ENCODE results near the gene MAST3.

GRCh38 chr19:18102916-18103542, 5.5 kb downstream of the MAST3 start:
- TF ChIP-seq GATA2 (IDR thresholded peaks at IDR 0.05; ENCODE audit: low read depth, low read length) (no peak), GATA3 (IDR thresholded peaks at IDR 0.05; ENCODE audit: low read depth, low read length) (no peak)

All from SH-SY5Y (cell line).